GM23338 (cell line): Measurements from ENCODE around the gene CNTROB. TPM values are rescaled to one million over a fixed set of nuclear protein-coding genes. Genes with fewer than 3 reads are reported as not detected.

Experiments used
- ATAC-seq: fragments of 200-7000 bp; cut with Tn5 transposase; 3 replicates; pipeline ENCODE4 v1.9.1; 2020
- DNase-seq: peaks from one replicate; pipeline ENCODE4 v3.0.0-alpha.2; 2015; ENCODE audit warnings: low spot score
- H2AFZ ChIP-seq: fragments of 200-600 bp; sonication (generic); 2 replicates; pipeline ENCODE4 v1.8.0; 2016; ENCODE audit warnings: antibody characterized with exemption, mild to moderate bottlenecking, moderate library complexity
- H3F3A ChIP-seq: fragments of 200-600 bp; sonication (generic); replicated peaks from 2 replicates; pipeline ENCODE4 v1.8.0; 2017; ENCODE audit warnings: antibody characterized with exemption, mixed run types, low read depth
- H3K27ac ChIP-seq: fragments of 200-600 bp; sonication (generic); 2 replicates; pipeline ENCODE4 v1.6.1; 2016; ENCODE audit warnings: low read depth
- H3K27me3 ChIP-seq: fragments of 200-600 bp; sonication (generic); 2 replicates; pipeline ENCODE4 v1.8.0; 2016; ENCODE audit warnings: mild to moderate bottlenecking, mixed run types, moderate library complexity; ENCODE audit not compliant: insufficient read depth
- H3K36me3 ChIP-seq: fragments of 200-600 bp; sonication (generic); 2 replicates; pipeline ENCODE4 v1.8.0; 2016; ENCODE audit warnings: mild to moderate bottlenecking; ENCODE audit not compliant: insufficient read depth
- H3K4me1 ChIP-seq: fragments of 200-600 bp; sonication (generic); 2 replicates; pipeline ENCODE4 v1.8.0; 2016; ENCODE audit warnings: mild to moderate bottlenecking, moderate library complexity; ENCODE audit not compliant: insufficient read depth
- H3K4me2 ChIP-seq: fragments of 200-600 bp; sonication (generic); 2 replicates; pipeline ENCODE4 v1.7.1; 2017; ENCODE audit warnings: mixed run types
- H3K4me3 ChIP-seq: fragments of 200-600 bp; sonication (generic); 2 replicates; pipeline ENCODE4 v1.6.1; 2016; ENCODE audit warnings: mixed run types
- H3K79me2 ChIP-seq: fragments of 200-600 bp; sonication (generic); replicated peaks from 2 replicates; pipeline ENCODE4 v1.8.0; 2017; ENCODE audit warnings: mild to moderate bottlenecking; ENCODE audit not compliant: insufficient read depth
- H3K9me2 ChIP-seq: fragments of 200-600 bp; sonication (generic); 2 replicates; pipeline ENCODE4 v1.8.0; 2017; ENCODE audit not compliant: insufficient read depth
- H4K20me1 ChIP-seq: fragments of 200-600 bp; sonication (generic); replicated peaks from 2 replicates; pipeline ENCODE4 v1.8.0; 2017; ENCODE audit warnings: mild to moderate bottlenecking; ENCODE audit not compliant: insufficient read depth
- H3K27ac Mint-ChIP-seq: 2 replicates; pipeline ENCODE4 v1.8.0; 2020; ENCODE audit warnings: inconsistent platforms, mild to moderate bottlenecking, moderate library complexity, mixed read lengths
- H3K27me3 Mint-ChIP-seq: 3 replicates; pipeline ENCODE4 v1.8.0; 2022; ENCODE audit warnings: low read depth, mild to moderate bottlenecking, moderate library complexity, mixed read lengths, inconsistent platforms; ENCODE audit not compliant: insufficient read depth, poor library complexity
- H3K36me3 Mint-ChIP-seq: 3 replicates; pipeline ENCODE4 v1.8.0; 2021; ENCODE audit warnings: low read depth, mild to moderate bottlenecking, inconsistent platforms, moderate library complexity, mixed read lengths
- H3K4me1 Mint-ChIP-seq: 3 replicates; pipeline ENCODE4 v1.8.0; 2020; ENCODE audit warnings: mild to moderate bottlenecking, inconsistent platforms, mixed read lengths
- H3K4me3 Mint-ChIP-seq: 3 replicates; pipeline ENCODE4 v1.8.0; 2021; ENCODE audit warnings: moderate library complexity, mild to moderate bottlenecking, inconsistent platforms, mixed read lengths
- H3K9me3 Mint-ChIP-seq: 3 replicates; pipeline ENCODE4 v1.8.0; 2020; ENCODE audit warnings: moderate library complexity, mild to moderate bottlenecking, inconsistent platforms, mixed read lengths
- CREB1 ChIP-seq: fragments of 250-450 bp; sonication (Bioruptor Pico); IDR thresholded peaks from 2 replicates; pipeline ENCODE4 v1.5.0; 2020; ENCODE audit warnings: low read depth, mild to moderate bottlenecking, moderate library complexity
- ETS1 ChIP-seq: IDR thresholded peaks from 2 replicates; pipeline ENCODE4 v1.6.1; 2016; ENCODE audit warnings: antibody characterized with exemption
- EZH2 ChIP-seq: fragments of 200-600 bp; sonication (generic); IDR thresholded peaks from one replicate; pipeline ENCODE4 v1.8.0; 2017; ENCODE audit warnings: antibody characterized with exemption, mild to moderate bottlenecking, low read depth; ENCODE audit not compliant: unreplicated experiment
- EZH2phosphoT487 ChIP-seq: fragments of 200-600 bp; sonication (generic); IDR thresholded peaks from one replicate; pipeline ENCODE4 v1.8.1; 2018; ENCODE audit warnings: antibody characterized with exemption; ENCODE audit not compliant: unreplicated experiment
- JUNB ChIP-seq: IDR thresholded peaks from one replicate; pipeline ENCODE4 v1.6.1; 2016; ENCODE audit warnings: antibody characterized with exemption; ENCODE audit not compliant: unreplicated experiment
- POLR2AphosphoS5 ChIP-seq: IDR thresholded peaks from 2 replicates; pipeline ENCODE4 v1.6.1; 2016; ENCODE audit warnings: antibody characterized with exemption, low read depth
- REST ChIP-seq: IDR thresholded peaks from one replicate; pipeline ENCODE4 v1.6.1; 2018; ENCODE audit warnings: antibody characterized with exemption; ENCODE audit not compliant: unreplicated experiment
- ZNF331 ChIP-seq: fragments of 250-450 bp; sonication (Bioruptor Pico); IDR thresholded peaks from 2 replicates; pipeline ENCODE4 v1.5.0; 2020; ENCODE audit warnings: low read depth, mild to moderate bottlenecking, moderate library complexity
- polyA plus RNA-seq: library from polyadenylated mRNA; unstranded; fragments of >200 nt; fragmentation: Nextera tagmentation; extraction: Ambion mirVana; gene quantifications from 2 replicates; pipeline ENCODE4 v1.2.1, GENCODE V29; 2016
- total RNA-seq: library from RNA; depleted of rRNA; stranded (reverse); fragments of >200 nt; shearing (Covaris generic); gene quantifications from 2 replicates; pipeline ENCODE4 v1.2.3, GENCODE V29; 2014
- TF ChIP-seq, protein P1 (sequence below): fragments of 250-450 bp; sonication (Bioruptor Pico); IDR thresholded peaks from 2 replicates; pipeline ENCODE4 v1.5.0; 2020; ENCODE audit warnings: mild to moderate bottlenecking, moderate library complexity

Gene CNTROB
- total and polyA plus RNA-seq, 2 experiments from 2014 or later = 16.3 to 18.5 TPM

DNA sequence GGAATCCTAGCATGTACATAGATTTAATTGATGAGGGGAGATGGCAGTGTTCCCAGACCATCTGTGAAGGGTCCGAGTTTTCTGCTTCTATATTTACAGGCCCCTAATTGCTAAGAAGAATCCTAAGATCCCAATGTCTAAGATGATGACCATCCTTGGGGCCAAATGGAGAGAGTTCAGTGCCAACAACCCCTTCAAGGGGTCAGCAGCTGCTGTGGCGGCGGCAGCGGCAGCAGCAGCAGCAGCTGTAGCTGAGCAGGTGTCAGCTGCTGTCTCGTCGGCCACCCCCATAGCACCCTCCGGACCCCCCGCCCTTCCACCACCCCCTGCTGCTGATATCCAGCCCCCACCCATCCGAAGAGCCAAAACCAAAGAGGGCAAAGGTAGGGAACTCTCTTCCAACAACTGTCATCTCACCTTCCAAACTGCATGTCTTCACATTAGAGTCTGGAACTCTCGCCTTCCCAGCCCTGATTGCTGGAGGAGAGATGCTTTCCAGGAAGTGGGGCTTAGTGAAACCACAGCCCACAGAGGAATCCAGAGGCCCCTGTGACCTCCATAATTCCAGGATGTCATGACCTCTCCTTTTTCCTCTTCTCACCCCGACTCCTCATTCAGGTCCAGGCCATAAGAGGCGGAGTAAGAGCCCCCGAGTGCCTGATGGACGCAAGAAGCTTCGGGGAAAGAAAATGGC is 38.7 kb upstream of the CNTROB start:
- Mint-ChIP-seq H3K27ac (no peak overlapping the region), H3K4me3 (no peak overlapping the region), H3K9me3 (no peaks in the 10 kb centered on the region), H3K4me1 (no peaks in the 10 kb centered on the region; the same call in 2 of the 3 replicates), H3K36me3 (peaks cover 20% of the 10 kb centered on the region), H3K27me3 (peaks cover 13% of the 10 kb centered on the region)
- H3K36me3 ChIP-seq = 0 out of 2 replicates have a peak, but pooled peaks cover 3% of the 10 kb centered on the region
- no peak overlapping the region for H3K4me3 ChIP-seq
- no peaks in the 10 kb centered on the region for H4K20me1 ChIP-seq
- ATAC-seq = no peak
- H2AFZ ChIP-seq = no peak overlapping the region
- peaks cover 12% of the 10 kb centered on the region; the same call in 1 of the 2 replicates for H3K4me1 ChIP-seq
- H3K79me2 ChIP-seq = no peaks in the 10 kb centered on the region
- no peak for TF ChIP-seq POLR2AphosphoS5
- TF ChIP-seq, protein P1, sequence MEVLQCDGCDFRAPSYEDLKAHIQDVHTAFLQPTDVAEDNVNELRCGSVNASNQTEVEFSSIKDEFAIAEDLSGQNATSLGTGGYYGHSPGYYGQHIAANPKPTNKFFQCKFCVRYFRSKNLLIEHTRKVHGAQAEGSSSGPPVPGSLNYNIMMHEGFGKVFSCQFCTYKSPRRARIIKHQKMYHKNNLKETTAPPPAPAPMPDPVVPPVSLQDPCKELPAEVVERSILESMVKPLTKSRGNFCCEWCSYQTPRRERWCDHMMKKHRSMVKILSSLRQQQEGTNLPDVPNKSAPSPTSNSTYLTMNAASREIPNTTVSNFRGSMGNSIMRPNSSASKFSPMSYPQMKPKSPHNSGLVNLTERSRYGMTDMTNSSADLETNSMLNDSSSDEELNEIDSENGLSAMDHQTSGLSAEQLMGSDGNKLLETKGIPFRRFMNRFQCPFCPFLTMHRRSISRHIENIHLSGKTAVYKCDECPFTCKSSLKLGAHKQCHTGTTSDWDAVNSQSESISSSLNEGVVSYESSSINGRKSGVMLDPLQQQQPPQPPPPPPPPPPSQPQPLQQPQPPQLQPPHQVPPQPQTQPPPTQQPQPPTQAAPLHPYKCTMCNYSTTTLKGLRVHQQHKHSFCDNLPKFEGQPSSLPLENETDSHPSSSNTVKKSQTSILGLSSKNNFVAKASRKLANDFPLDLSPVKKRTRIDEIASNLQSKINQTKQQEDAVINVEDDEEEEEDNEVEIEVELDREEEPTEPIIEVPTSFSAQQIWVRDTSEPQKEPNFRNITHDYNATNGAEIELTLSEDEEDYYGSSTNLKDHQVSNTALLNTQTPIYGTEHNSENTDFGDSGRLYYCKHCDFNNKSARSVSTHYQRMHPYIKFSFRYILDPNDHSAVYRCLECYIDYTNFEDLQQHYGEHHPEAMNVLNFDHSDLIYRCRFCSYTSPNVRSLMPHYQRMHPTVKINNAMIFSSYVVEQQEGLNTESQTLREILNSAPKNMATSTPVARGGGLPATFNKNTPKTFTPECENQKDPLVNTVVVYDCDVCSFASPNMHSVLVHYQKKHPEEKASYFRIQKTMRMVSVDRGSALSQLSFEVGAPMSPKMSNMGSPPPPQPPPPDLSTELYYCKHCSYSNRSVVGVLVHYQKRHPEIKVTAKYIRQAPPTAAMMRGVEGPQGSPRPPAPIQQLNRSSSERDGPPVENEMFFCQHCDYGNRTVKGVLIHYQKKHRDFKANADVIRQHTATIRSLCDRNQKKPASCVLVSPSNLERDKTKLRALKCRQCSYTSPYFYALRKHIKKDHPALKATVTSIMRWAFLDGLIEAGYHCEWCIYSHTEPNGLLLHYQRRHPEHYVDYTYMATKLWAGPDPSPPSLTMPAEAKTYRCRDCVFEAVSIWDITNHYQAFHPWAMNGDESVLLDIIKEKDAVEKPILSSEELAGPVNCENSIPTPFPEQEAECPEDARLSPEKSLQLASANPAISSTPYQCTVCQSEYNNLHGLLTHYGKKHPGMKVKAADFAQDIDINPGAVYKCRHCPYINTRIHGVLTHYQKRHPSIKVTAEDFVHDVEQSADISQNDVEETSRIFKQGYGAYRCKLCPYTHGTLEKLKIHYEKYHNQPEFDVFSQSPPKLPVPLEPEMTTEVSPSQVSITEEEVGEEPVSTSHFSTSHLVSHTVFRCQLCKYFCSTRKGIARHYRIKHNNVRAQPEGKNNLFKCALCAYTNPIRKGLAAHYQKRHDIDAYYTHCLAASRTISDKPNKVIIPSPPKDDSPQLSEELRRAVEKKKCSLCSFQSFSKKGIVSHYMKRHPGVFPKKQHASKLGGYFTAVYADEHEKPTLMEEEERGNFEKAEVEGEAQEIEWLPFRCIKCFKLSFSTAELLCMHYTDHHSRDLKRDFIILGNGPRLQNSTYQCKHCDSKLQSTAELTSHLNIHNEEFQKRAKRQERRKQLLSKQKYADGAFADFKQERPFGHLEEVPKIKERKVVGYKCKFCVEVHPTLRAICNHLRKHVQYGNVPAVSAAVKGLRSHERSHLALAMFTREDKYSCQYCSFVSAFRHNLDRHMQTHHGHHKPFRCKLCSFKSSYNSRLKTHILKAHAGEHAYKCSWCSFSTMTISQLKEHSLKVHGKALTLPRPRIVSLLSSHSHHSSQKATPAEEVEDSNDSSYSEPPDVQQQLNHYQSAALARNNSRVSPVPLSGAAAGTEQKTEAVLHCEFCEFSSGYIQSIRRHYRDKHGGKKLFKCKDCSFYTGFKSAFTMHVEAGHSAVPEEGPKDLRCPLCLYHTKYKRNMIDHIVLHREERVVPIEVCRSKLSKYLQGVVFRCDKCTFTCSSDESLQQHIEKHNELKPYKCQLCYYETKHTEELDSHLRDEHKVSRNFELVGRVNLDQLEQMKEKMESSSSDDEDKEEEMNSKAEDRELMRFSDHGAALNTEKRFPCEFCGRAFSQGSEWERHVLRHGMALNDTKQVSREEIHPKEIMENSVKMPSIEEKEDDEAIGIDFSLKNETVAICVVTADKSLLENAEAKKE (CRISPR knock-in tag) = no peak
- no peaks in the 10 kb centered on the region for H3F3A ChIP-seq
- no peak for DNase-seq
- H3K4me2 ChIP-seq = no peak overlapping the region
- no peak overlapping the region for H3K27ac ChIP-seq
- peaks cover 11% of the 10 kb centered on the region; the same call in 1 of the 2 replicates for H3K27me3 ChIP-seq
- no peaks in the 10 kb centered on the region for H3K9me2 ChIP-seq

GRCh38 chr17:7894226-7894625 is 37.8 kb upstream of the CNTROB start:
- H3K36me3 Mint-ChIP-seq = peaks cover 23% of the 10 kb centered on the region
- ATAC-seq = no peak
- H3K4me2 ChIP-seq = no peak overlapping the region
- H2AFZ ChIP-seq = no peak overlapping the region
- no peak for DNase-seq
- H4K20me1 ChIP-seq = no peaks in the 10 kb centered on the region
- H3K27me3 ChIP-seq = 0 out of 2 replicates have a peak, but pooled peaks cover 2% of the 10 kb centered on the region
- no peak overlapping the region for H3K4me3 ChIP-seq
- no peaks in the 10 kb centered on the region; the same call in 2 of the 3 replicates for H3K4me1 Mint-ChIP-seq
- no peak overlapping the region for H3K27ac ChIP-seq
- no peaks in the 10 kb centered on the region for H3K79me2 ChIP-seq
- peaks cover 3% of the 10 kb centered on the region; the same call in 1 of the 2 replicates for H3K4me1 ChIP-seq
- H3K9me2 ChIP-seq = no peaks in the 10 kb centered on the region
- H3K9me3 Mint-ChIP-seq = no peaks in the 10 kb centered on the region
- H3F3A ChIP-seq = no peaks in the 10 kb centered on the region
- H3K36me3 ChIP-seq = 0 out of 2 replicates have a peak, but pooled peaks cover 3% of the 10 kb centered on the region
- no peak overlapping the region for H3K4me3 Mint-ChIP-seq
- peaks cover 13% of the 10 kb centered on the region for H3K27me3 Mint-ChIP-seq
- no peak overlapping the region for H3K27ac Mint-ChIP-seq
- TF ChIP-seq REST = no peak
- TF ChIP-seq POLR2AphosphoS5 = no peak
- TF ChIP-seq ETS1 = no peak
- no peak for TF ChIP-seq EZH2
- TF ChIP-seq ZNF331 (CRISPR knock-in tag) = no peak
- no peak for TF ChIP-seq EZH2phosphoT487
- TF ChIP-seq CREB1 = no peak
- TF ChIP-seq JUNB = no peak
